HG03025 (cell line): ENCODE data around the gene EEF1G.
A peak's percentile ranks its signal among the peaks of the same experiment; 100 is the strongest.
"Not testable (repeated sequence)": the region's sequence is repeated elsewhere in the genome, so short reads cannot be mapped to it uniquely, and the experiment has no call there.

Experiments used
- ATAC-seq: cut with Tn5 transposase; IDR thresholded peaks from one replicate; pipeline ENCODE4 v1.9.1; 2021; ENCODE audit warnings: mild to moderate bottlenecking, moderate library complexity; ENCODE audit not compliant: unreplicated experiment, low FRiP score

EEF1G gene

GRCh38 chr11:62573592-62574362 is at the start of gene EEF1G:
Gene EEF1G (minus strand): TSS chr11:62573891. CDS start chr11:62573842, 49 bp downstream.
- peak; percentile 75 for ATAC-seq

GRCh38 chr11:62622476-62623089 is 48.9 kb upstream of the EEF1G start:
- no peak for ATAC-seq

GRCh38 chr11:62621567-62622470 is 48.1 kb upstream of the EEF1G start, which contains the start of gene B3GAT3:
Gene B3GAT3 (minus strand): TSS chr11:62621986. CDS start chr11:62621947, 39 bp downstream.
- ATAC-seq: peak; percentile 85

GRCh38 chr11:62621027-62621566 is 47.4 kb upstream of the EEF1G start:
- no peak for ATAC-seq

GRCh38 chr11:62616957-62617356 is 43.3 kb upstream of the EEF1G start:
- ATAC-seq: not testable (repeated sequence)

GRCh38 chr11:62615521-62615920 is 41.8 kb upstream of the EEF1G start:
- ATAC-seq: no peak

- ATAC-seq: no peak
Observed at GRCh38 chr11:62614275-62614674, 40.6 kb upstream of the EEF1G start.

GRCh38 chr11:62613291-62613778 is 39.6 kb upstream of the EEF1G start:
- ATAC-seq: no peak

- peak; percentile 58 for ATAC-seq
Observed at GRCh38 chr11:62612366-62613290, 38.9 kb upstream of the EEF1G start, which contains the start of the genes EML3 and ROM1. Gene EML3 (minus strand): TSS chr11:62612775. CDS start chr11:62612457, 318 bp downstream. Gene ROM1 (plus strand): TSS chr11:62613257. CDS start chr11:62613282, 25 bp downstream.

- ATAC-seq: peak; percentile 7
Observed at GRCh38 chr11:62611705-62612365, 38.1 kb upstream of the EEF1G start.

GRCh38 chr11:62610814-62611704 is 37.4 kb upstream of the EEF1G start:
- ATAC-seq: no peak

GRCh38 chr11:62610403-62610802 is 36.7 kb upstream of the EEF1G start:
- no peak for ATAC-seq

- no peak for ATAC-seq
Observed at GRCh38 chr11:62608776-62609175, 35.1 kb upstream of the EEF1G start.

GRCh38 chr11:62607714-62608113 is 34.0 kb upstream of the EEF1G start:
- no peak for ATAC-seq

- ATAC-seq: no peak
Observed at GRCh38 chr11:62605902-62606301, 32.2 kb upstream of the EEF1G start.

GRCh38 chr11:62605467-62605866 is 31.8 kb upstream of the EEF1G start:
- ATAC-seq: no peak

GRCh38 chr11:62604460-62605120 is 30.9 kb upstream of the EEF1G start:
- ATAC-seq: no peak
